GM12878 (cell line): Measurements from ENCODE around the gene HSD11B1. TPM values are rescaled to one million over a fixed set of nuclear protein-coding genes. Genes with fewer than 3 reads are reported as not detected.

Source experiments
- ATAC-seq: fragments of 200-7000 bp; cut with Tn5 transposase; 3 replicates; pipeline ENCODE4 v1.9.1; 2020; ENCODE audit warnings: mild to moderate bottlenecking, moderate library complexity
- BruUV-seq: library from RNA; stranded (reverse); fragments of 400-500 nt; replicated peaks from 2 replicates; lab custom pipeline; 2021; lab: Mats Ljungman, UMichigan
- CTCF ChIA-PET: fragments of 300-600 bp; sonication (Branson Sonifier 250); formaldehyde crosslinking; extraction: SDS; loops from one replicate; lab custom pipeline; 2021; ENCODE audit warnings: inconsistent platforms; lab: Yijun Ruan, JAX
- POLR2A ChIA-PET: fragments of 350-600 bp; formaldehyde crosslinking; extraction: SDS; loops from one replicate; lab custom pipeline; 2021; ENCODE audit warnings: inconsistent platforms; lab: Charles Lee
- RAD21 ChIA-PET: fragments of 300-600 bp; sonication (Branson Sonifier 250); formaldehyde crosslinking; loops from one replicate; lab custom pipeline; 2023; ENCODE audit warnings: antibody characterized with exemption; ENCODE audit not compliant: unreplicated experiment; lab: Charles Lee
- SMC1A ChIA-PET: fragments of 300-600 bp; sonication (Branson Sonifier 250); formaldehyde crosslinking; loops from one replicate; lab custom pipeline; 2023; ENCODE audit not compliant: unreplicated experiment, uncharacterized antibody; lab: Charles Lee
- DNase-seq: peaks from one replicate; pipeline ENCODE4 v3.0.0-alpha.2; 2011; ENCODE audit warnings: low read depth, low spot score
- FAIRE-seq: peaks from 3 replicates; lab custom pipeline; 2011; peaks lifted over from hg19 to GRCh38; lab: Jason Lieb, UNC
- H2AFZ ChIP-seq: 2 replicates; pipeline ENCODE4 v1.6.0; 2011; ENCODE audit warnings: low read depth, low read length, control low read depth; ENCODE audit not compliant: control insufficient read depth
- H3K27ac ChIP-seq: 2 replicates; pipeline ENCODE4 v1.5.1; 2011; ENCODE audit warnings: control low read depth; ENCODE audit not compliant: control insufficient read depth, insufficient read depth
- H3K27me3 ChIP-seq, 2 experiments: replicated peaks in 1 of 2; 2 replicates each; pipeline versions ENCODE4 v1.6.0 to v1.6.1; 2011; ENCODE audit warnings: low read length in 1 of 2; ENCODE audit not compliant: control insufficient read depth in 2 of 2, insufficient read depth in 2 of 2
- H3K36me3 ChIP-seq, 2 experiments: 2 replicates each; pipeline ENCODE4 v1.5.1; 2011; ENCODE audit warnings: low read length in 1 of 2; ENCODE audit not compliant: control insufficient read depth in 2 of 2, insufficient read depth in 2 of 2
- H3K4me1 ChIP-seq: 2 replicates; pipeline ENCODE4 v1.6.1; 2011; ENCODE audit warnings: mild to moderate bottlenecking, low read length, moderate library complexity, mixed read lengths; ENCODE audit not compliant: control insufficient read depth, insufficient read depth
- H3K4me2 ChIP-seq: 2 replicates; pipeline ENCODE4 v1.6.0; 2011; ENCODE audit warnings: control low read depth; ENCODE audit not compliant: control insufficient read depth, insufficient read depth
- H3K4me3 ChIP-seq: fragments of 200-600 bp; sonication (generic); 2 replicates; pipeline ENCODE4 v1.5.1; 2016
- H3K79me2 ChIP-seq: 2 replicates; pipeline ENCODE4 v1.6.0; 2011; ENCODE audit warnings: low read length; ENCODE audit not compliant: control insufficient read depth, insufficient read depth
- H3K9ac ChIP-seq: 2 replicates; pipeline ENCODE4 v1.8.0; 2011; ENCODE audit warnings: low read length, control low read depth, mixed read lengths; ENCODE audit not compliant: control insufficient read depth, insufficient read depth
- H3K9me3 ChIP-seq: replicated peaks from 3 replicates; pipeline ENCODE4 v1.5.1; 2011; ENCODE audit warnings: mild to moderate bottlenecking, low read length; ENCODE audit not compliant: control insufficient read depth, insufficient read depth
- H4K20me1 ChIP-seq: 2 replicates; pipeline ENCODE4 v1.6.0; 2011; ENCODE audit not compliant: control insufficient read depth, insufficient read depth
- CEBPB ChIP-seq, 2 experiments: fragments of 150-350 bp in 1 of 2; IDR thresholded peaks; 2 replicates each; pipeline ENCODE4 v1.6.1; 2012 to 2014; ENCODE audit warnings: low read depth in 2 of 2, low read length in 2 of 2, borderline replicate concordance in 1 of 2, inconsistent platforms in 1 of 2
- ETV6 ChIP-seq, 2 experiments: fragments of 450-650 bp in 1 of 2; IDR thresholded peaks in 1 of 2; conservative IDR thresholded peaks in 1 of 2; 2 replicates each; pipeline ENCODE4 v1.6.1; 2014; ENCODE audit warnings: antibody characterized with exemption in 1 of 2, borderline replicate concordance in 1 of 2, low read depth in 1 of 2, mild to moderate bottlenecking in 1 of 2, moderate library complexity in 1 of 2
- PRDM15 ChIP-seq: fragments of 450-650 bp; formaldehyde crosslinking; IDR thresholded peaks from 2 replicates; pipeline ENCODE4 v1.4.0; 2020; ENCODE audit warnings: mild to moderate bottlenecking, moderate library complexity
- WGBS: methylation state at CpG from one replicate; pipeline ENCODE4 v1.1.6; 2016; ENCODE audit warnings: low lambda C conversion rate; ENCODE audit not compliant: insufficient replicate concordance, insufficient coverage; ENCODE audit errors: missing lambda C conversion rate; 5-methylcytosine and 5-hydroxymethylcytosine counted together
- in situ Hi-C: fragments of 300-500 bp; cut with MboI; formaldehyde crosslinking; loops from 9 replicates; pipeline ENCODE4 v1.14.3; 2018; ENCODE audit warnings: mixed read lengths
- intact Hi-C: fragments of 100-400 bp; cut with micrococcal nuclease; formaldehyde crosslinking; loops from one replicate; pipeline ENCODE4 v1.14.2; 2022; ENCODE audit not compliant: unreplicated experiment
- polyA plus RNA-seq, 11 experiments: library from polyadenylated mRNA; depleted of rRNA in 4 of 11; unstranded in 6 of 11; stranded (reverse) in 5 of 11; fragments of >200 nt; fragmentation: Nextera tagmentation in 4 of 11; fragmentation: Illumina TruSeq in 1 of 11; extraction: Ambion mirVana in 4 of 11; extraction: Trizol in 1 of 11; gene quantifications; 1 replicate in 1 of 11; 2 replicates in 10 of 11; pipeline versions ENCODE4 v1.2.1 to v1.2.3, GENCODE V29; 2011 to 2016; ENCODE audit warnings: inconsistent platforms in 2 of 11, missing spikeins in 2 of 11, low read depth in 1 of 11
- total RNA-seq, 4 experiments: library from RNA; depleted of rRNA in 3 of 4; stranded (reverse); fragments of >200 nt in 3 of 4; fragmentation: Illumina TruSeq in 1 of 4; extraction: Trizol in 1 of 4; gene quantifications; 2 replicates each; pipeline versions ENCODE4 v1.2.1 to v1.2.3, GENCODE V29; 2013 to 2021

HSD11B1 gene
- total and polyA plus RNA-seq, 10 of the 15 experiments (the other 5 are each of a cell fraction or from before 2014, with no cell fraction given), result 0.04 to 0.27 (median 0.15) TPM; not detected in 7

GRCh38 chr1:209720326-209720725, 15.7 kb downstream of the HSD11B1 start:
- Histone ChIP-seq H3K36me3 (no peaks in the 10 kb centered on the region), H3K4me3 (no peak overlapping the region), H3K79me2 (no peaks in the 10 kb centered on the region), H3K27ac (no peak overlapping the region), H2AFZ (no peak overlapping the region), H3K9me3 (no peaks in the 10 kb centered on the region), H3K4me1 (no peaks in the 10 kb centered on the region; the same call in 1 of the 2 replicates), H3K27me3 (no peaks in the 10 kb centered on the region), H4K20me1 (no peaks in the 10 kb centered on the region), H3K4me2 (no peak overlapping the region), H3K9ac (no peak overlapping the region)
- CTCF ChIA-PET, result no interaction called here
- POLR2A ChIA-PET, result no interaction called here
- DNase-seq (no peak), ATAC-seq (no peak), FAIRE-seq (no peak)
- BruUV-seq, result no TSS peak
- intact Hi-C loops, result no loop called here
- TF ChIP-seq PRDM15 (CRISPR knock-in tag) (no peak), CEBPB (IDR thresholded peaks at IDR 0.05; ENCODE audit: borderline replicate concordance in 1 of 2, low read depth in 2 of 2, low read length in 2 of 2) (no peak), ETV6 (conservative IDR thresholded peaks at IDR 0.05 in 1 of 2, IDR thresholded peaks at IDR 0.05 in 1 of 2; ENCODE audit: borderline replicate concordance in 1 of 2, low read depth in 1 of 2) (no peak)
- in situ Hi-C loops, result no loop called here
- WGBS, result 87% methylated on average over 4 of the region's 4 CpGs
- RAD21 ChIA-PET, result no interaction called here
- SMC1A ChIA-PET, result interaction anchor here (1.5 kb wide), 1 partner anchor 14 kb away, joined by 3 read pairs; no protein-coding TSS in a partner anchor
